Right hindlimb (tissue), 1 donor: ENCODE data around the gene CHN1.

ENCODE experiments used
- DNase-seq: peaks from one replicate; pipeline ENCODE4 v3.0.0-alpha.2; 2018

Gene CHN1

DNA sequence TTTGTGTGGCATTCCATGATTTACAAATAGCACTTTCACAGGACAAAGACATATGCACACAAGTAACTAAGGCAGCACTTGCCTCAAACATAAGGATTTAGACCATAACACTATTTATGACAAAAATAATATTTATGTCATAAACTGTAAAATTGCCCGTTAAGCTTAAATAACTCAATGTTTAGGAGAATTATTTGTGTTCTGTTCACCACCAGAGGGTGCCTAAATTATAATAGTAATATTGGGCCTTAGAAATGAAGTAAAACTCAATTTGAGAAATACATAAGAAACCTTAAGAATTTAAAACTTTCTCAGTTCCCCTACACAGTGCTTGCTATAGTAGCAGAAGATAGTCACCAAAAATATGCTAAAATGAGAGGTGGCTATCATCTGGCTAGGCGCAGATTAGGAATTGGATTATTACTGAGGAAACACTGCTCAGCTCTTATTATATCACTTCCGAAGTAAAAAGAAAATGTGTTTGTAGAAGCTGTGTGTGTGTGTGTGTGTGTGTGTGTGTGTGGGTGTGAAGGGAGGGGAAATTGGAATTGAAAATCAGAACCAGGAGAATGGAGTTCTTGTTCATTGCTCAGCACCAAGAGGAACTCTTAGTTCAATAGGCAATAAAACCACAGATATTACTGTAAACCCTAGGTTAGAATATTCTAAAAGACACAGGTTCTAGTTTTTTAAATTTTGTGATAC lies 4.9 kb upstream of the CHN1 start:
- no peak for DNase-seq

DNA sequence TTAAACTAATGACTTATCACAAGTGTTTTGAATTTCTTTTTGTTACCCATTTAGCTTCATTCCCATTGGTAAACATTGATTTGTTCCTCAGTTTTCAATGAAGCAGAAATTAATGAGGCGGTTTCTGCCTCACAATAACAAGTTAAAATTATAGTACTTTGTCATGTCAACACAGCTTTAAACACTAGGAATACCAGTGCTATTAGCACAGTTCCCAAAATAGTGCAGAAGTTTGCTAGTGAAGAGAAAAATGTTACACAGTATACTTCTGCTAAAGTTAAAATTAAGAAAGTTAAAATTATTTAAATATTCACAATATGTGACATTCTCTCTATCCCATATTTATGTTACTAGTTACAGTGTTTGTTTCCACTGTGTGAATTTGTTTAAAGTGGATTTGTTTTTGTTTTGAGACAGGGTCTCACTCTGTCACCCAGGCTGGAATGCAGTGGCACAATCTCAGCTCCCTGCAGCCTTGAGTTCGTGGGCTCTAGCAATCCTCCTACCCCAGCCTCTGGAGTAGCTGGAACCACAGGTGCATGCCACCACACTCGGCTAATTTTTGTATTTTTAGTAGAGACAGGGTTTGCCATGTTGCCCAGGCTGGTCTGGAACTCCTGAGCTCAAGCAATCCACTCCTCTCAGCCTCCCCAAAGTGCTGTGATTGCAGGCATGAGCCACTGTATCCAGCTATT lies 3.8 kb upstream of the CHN1 start:
- DNase-seq = no peak

DNA sequence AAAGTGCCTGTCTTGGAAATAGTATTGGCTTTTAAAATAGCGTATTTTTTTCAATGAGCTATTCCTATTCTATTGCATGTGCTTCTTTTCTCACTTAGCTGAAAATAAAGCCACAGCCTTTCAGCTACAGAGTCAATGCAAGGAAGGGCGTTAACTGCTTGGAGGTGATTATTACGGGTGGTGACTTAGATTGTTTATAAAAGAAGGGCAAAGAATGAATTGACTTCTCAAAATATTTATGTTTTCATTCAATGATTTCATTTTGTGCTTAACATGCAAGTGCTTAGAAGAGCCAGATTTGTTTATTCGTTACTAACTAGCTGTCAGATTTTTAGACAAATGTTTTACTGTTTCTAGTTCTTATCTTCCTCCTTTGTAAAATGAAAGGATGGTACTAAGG lies 2.8 kb upstream of the CHN1 start:
- no peak for DNase-seq

DNA sequence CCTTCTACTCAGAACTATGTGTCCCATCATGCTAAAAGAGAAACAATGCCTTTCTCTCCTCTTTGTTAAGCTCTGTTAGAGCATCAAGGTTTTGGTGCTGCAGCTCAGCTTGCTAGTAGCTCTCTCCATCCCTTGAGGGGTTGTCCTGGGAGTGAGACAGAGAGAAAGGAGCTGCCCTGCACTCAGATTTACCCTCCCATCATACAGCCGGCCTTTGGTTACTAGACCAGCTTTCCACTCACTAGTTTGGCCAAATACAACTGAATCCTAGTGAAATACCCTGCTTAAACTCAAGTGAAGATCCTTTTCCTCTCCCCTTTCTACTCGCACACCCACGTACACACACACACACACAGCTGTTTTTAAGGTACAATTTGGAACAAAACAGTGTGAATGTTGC lies 2.3 kb upstream of the CHN1 start:
- no peak for DNase-seq

DNA sequence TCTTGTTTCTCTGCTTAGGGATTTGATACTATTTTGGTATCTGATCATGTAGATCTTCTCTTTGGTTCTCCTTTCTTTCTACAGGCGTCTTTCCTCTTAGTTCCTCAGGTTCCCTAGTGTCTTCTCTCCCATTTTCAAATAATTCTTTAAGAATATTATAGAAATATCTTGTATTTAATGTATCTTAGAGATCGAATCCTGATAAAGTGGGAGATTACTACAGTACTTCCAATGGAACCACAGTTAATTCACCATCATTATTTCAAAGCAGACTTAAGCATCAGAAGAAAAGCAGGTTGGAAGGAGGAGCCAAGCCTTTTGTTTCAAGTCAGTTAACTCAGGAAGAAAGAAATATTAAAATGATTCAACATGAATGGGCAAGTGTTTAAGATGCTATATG lies 1.1 kb upstream of the CHN1 start:
- DNase-seq = no peak

DNA sequence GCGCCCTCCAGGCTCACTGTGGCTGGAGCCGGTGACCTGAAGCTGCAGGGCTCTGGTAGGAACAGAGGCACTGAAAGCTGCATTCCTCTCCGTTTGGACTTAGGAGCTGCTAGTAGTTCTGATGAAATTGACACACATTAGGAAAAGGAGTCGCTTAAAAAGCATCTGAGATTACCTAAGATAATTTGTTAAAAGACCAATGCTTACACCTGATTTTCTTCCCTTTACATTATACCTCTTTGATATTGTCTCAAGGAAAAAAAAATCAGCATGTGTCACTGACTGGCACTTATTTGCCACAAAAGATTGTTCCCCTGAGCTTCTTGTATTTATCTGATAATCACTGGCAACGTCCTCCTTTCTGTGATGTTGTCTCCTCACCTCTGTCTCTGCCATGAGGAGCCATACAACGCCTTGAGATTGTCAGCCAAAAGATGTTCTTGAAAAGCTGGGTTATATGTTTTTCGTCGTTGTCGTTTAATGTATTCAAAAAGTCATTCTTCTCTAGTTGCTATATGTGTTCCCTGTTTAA lies 618 bp upstream of the CHN1 start:
- no peak for DNase-seq

DNA sequence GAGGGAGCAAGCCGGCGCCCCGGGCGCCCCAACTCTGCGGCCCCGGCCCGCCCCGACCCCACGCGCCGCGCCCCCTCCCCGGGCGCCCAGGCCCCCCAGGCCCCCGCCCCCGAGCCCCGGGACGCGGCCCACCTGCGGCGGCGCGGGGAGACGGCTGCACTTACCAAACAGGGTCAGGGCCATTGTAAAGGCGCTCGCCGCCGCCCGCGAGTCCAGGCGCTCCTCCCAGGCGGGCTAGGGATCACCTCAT lies 526 bp downstream of the CHN1 start:
- peak; percentile 45 for DNase-seq

DNA sequence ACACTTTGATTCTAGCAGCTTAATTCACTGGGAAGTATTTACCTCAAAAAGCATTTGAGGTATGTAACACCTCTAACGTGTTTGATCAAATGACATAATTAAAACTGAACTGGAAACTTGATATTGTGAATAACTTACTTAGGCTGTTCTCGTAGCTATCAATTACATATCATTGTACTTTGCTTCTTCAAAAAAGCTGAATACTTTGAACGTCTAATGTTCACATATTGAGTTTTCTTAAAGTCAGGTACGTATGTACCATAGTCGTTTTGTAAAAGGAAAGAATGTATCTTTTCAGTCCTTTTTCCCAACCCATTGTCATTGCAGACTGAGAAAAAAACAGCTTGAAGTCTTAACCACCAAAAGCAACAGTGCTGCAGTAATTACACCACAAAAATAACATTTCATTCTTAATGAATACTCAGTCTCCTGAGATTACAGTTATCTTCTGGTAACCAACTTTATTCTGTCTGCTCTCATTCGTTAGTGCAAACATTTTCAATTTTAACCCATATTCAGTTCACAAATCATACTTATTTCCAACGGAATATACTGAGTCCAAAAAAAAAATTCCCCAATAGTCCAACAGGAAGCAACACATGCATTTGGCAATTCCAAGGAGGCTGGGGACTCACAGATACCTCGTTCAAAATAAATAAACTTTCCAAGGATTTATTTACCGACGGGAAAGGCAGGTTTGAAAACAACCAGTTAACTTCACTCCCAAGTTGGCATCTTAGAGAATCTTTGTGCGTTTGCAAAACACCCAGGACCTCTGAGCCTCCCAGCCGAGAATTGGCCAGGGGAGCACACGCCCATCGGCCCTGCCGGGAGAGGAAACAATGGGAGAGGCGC lies 1.1 kb downstream of the CHN1 start:
- no peak for DNase-seq

DNA sequence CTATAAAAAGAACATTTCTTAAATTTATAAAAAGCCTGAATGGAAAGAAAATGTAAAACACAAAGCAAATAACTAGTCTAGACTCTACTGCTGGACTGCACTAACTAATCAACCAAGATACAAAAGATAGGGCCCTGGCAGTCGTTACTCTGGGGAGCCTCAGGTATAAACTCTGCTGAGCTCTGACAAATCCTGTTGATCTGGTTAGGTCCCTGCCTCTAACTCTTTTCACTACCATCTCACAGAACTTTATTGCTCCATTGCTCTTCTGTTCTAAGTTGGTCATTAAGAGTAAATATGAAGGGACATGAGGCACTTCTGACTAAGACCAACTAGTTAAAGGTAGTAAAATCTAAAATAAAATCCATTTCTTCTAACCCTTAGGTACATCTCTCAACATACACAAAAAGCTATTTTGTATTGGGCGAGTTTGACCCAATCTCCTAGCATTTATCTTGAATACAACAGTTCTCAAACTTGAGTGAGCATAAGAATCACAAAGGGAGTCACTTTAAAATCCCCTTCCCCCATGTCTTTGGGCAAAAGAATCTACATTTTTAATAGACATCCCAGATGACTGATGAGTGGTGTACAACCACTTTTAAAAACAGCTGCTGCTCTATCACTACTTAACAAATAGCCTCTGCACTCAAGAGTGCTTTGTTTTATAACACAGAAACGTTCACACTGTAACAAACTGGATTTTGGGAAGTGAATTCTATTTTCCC lies 2.5 kb downstream of the CHN1 start:
- no peak for DNase-seq

DNA sequence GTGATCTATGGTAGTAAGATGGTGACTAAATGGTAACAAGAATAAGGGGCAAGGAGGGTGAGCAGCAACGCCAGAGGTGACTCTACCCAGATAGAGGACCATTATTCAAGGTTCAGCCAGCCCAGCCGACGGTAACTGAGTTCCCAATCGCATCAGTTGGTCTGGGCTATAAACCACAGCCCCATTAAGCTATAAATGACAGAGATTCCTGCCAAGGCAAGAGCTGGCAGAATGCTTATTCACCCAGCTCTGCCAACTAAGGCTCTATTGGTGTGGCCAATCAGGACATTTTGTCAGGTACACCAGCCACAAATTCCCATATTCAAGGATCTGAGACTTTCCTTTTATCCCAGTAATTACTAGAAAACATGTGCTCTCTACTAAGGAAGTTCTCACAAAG lies 3.6 kb downstream of the CHN1 start:
- no peak for DNase-seq

DNA sequence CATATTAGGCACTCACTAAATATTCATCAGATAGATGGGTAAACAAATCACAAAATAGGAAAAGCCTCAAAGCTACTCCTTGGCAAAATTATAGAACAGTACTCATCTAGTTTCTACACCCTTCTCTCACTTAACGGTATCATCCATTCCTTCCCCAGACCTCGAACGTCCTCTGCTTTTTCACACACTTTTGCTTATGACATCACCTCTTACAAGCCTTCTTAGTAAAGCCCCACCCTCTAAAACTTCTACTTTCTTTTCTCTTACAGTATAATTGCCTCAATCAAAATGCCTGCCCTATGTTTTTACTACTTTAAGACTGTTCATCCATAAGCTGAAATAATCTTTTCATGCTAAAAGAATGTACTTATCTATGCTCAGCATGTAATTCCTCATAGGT lies 8.1 kb downstream of the CHN1 start:
- no peak for DNase-seq

DNA sequence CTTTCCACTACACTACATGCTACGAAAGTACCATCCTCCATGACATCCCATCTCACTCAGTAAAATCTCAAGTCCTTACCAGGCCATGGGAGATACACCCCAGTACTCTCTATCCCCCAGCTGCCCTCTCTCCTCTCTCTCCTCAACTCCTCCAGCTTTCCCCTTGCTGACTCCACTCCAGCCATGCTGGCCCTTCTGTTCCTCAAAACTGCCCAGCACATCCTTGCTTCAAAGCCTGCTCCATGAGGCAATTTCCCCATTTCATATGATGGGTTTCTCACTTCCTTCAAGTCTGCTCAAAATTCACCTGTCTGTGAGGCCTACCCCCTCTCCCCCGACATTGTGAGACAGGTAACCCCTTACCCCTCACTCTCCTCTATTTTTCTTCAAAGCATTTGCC lies 8.6 kb downstream of the CHN1 start:
- no peak for DNase-seq

DNA sequence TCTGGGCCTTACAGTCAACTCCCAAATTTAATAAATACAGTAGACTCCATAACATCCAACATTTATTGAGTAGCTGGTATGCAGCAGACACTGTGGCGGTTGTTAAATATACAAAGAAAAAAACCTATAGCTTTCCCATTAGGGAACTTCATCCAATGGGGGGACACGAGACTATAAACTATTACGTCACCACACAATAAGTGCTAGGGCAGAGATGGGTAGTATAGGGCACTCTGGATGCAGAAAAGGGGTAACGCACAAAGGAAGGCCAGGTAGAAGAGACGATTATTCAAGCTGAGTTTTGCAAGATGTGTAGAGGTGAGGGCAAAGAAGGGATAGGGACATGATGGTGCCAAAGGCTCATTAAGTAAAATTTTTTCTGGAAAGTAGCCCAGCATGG lies 10.8 kb downstream of the CHN1 start:
- DNase-seq = no peak

DNA sequence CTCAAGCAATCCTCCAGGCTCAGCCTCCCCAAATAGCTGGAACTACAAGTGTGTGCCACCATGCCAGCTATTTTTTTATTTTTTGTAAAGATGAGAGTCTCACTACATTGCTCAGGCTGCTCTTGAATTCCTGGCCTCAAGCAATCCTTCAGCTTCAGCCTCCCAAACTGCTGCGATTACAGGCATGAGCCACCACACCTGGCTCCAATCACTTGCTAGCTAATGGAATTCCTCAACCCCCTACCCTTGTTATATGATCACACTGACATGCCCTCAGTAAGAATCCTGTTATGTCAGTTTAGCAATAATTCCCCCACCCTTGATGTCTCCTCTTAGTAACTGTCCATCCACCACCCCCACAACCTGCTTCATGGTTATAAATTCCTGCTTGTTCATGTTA lies 12.3 kb downstream of the CHN1 start:
- no peak for DNase-seq

DNA sequence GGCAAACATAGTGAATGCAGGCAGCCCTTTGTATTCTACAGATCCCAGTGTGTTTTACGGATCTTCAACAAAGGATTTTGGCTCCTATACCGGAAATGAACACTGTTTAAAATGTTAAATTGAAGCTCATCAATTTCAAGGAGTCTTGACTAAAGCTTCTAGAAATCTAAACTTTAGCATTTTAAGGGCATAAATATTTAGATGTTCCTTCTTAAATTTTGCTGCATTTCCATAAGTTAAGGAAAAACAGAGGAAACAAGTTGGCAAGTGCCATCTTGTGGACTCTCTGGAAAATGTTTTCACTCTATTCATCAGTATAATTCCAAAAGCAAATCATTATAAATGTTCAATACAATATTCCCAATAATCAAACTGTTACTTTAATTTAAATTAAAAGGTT lies 19.6 kb downstream of the CHN1 start:
- no peak for DNase-seq

DNA sequence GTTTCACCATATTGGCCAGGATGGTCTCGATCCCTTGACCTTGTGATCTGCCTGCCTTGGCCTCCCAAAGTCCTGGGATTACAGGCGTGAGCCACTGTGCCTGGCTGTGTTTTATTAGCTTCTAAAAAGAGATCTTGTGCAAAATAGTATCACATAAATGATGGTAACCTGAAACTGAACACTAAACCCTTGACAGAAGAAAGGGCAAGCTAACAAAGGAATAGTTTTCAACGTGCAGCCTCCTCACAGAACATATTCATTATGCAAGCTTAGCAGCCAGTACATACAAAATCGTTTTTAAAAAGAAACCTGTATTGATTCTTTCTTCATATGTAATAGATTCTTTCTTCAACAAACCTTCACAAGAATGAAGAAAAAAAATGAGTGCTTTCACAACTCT lies 20.6 kb downstream of the CHN1 start:
- no peak for DNase-seq

DNA sequence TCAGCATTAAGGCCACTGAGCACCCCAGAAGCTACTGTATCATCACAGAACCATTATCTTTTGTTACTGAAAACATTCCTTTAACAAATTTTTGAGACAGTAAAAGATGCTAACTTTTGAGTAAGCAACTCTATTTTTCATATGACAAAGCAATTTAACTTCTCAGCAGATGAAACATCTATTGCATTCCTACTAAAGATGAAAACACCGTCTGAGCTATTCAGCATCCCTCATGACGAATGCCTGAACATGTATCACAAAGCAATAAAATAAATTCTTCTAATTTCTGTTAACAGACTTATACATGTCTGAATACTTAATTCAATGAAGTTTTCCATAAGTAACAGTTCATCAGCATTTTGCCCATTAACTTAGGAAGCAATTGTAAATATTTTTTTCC lies 23.9 kb downstream of the CHN1 start:
- DNase-seq = no peak

DNA sequence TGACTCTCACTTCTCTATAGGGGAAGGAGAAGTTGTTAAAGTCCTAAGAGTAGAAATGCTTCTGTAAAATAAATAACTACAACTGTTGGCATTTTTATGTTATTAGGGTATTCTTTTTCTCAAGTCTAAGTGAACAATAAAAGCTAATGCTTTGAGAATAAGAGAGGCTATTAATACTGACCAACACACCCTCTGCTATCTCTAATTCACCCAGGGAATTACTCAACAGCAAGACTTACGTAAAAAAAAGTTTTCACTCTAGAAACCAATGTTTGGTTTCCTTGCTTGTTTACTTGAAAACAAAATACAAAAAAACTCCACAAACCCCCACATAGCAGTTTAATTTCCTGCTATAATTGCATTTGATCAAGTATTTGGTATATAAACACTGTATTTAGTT lies 25.2 kb downstream of the CHN1 start:
- no peak for DNase-seq

DNA sequence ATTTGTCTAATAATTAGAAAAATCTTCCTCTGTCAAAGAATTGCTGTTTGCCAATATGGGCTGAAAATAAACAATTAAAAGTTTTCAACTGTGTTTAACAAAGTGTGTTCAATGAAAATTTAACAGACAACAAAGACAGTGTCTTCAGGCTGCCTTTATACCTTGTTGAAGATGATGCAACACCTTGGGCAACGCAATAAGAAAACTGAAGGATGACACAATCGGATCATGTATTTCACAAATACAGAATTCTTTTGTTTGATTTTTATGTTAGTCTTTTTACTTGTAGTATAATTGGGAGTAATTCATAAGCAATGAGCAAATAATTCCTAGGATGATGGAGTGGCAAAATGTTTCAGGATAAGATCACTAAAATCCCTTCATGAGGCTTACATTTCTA lies 27.8 kb downstream of the CHN1 start:
- DNase-seq = no peak

DNA sequence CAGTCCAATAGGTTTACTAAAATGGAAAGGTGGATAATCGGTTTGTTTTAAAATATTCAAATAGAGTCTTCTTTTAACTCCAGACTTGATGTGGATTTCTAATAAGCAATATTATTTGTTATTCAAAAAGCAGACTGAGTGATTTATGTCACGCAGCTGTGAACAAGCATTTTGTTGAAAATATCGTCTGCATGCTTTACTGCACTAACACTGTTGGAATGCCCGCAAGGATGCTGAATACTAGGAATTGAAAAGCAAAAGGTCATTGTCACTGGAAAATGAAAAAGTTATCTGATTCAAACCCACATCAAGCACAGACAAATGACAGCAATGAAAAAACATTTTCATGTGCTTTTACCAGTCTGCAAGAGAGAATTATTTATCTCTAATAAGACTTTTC lies 31.1 kb downstream of the CHN1 start:
- DNase-seq = no peak

DNA sequence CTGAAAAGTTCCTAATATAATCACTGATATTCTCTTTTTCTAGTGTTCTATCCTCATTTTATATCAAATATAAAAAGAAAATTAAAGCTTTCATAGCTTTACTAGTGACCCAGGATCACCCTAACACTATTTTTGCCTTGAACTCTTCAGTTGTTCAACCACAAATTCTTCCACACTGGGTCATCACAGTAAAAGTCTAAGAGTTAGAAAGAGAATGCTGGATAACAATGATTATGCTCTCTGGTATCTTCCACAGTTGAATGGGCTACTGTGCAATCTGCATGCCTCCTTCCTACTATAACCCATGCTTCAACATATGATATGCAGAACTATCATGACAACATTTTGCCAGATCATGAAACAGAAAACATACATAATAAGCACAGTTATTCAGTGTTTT lies 32.3 kb downstream of the CHN1 start:
- no peak for DNase-seq

DNA sequence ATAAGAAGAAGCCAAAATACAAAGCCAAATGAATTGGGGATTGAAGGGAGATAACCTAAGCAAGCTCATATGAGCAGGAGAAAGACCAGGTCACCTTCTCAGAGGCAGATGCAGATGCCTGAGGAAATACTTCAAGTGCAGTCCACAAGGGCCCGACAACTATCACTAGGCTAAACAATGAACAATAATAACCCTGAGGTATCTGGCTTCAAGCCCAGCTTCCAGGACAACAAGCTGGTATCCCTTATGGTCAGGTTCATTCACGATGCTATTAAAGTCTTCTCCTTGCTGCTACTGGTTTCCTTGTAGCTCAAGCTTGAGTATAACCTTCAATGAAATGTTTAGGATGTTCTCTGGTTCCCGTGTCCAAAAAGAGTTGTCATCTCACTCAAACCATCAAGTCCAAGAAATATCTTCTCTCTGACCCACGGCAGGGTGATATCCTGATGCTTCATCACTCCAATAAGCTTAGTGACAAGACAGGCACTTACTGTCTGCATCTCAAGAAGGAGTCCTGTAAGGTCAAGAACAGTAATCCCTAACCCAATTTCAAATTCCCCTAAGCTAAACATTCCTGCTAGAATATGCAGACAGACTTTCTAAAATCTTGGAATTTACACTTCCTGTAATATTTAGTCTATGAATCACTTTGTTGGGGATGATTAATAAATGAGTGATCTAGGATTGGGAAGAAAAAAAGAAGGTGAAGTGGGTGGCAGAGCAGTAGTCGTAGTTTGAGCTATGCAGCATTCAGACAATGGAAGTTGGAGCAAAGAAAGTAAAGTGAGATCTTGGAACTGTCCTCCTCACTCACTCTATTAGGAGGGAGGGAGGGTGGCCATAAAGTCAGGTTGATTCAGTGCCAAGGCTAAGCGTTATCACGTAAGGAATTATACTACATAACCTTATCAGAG lies 33.1 kb downstream of the CHN1 start:
- no peak for DNase-seq
